Stimulated activated CD8-positive, alpha-beta memory T cell treated with anti-CD3 and anti-CD28 coated beads, Interleukin-4, amount 100 ng/mL, for 1 hour (primary cell): Measurements from ENCODE around the gene TUBA3E.
"Not testable (repeated sequence)": the region's sequence is repeated elsewhere in the genome, so short reads cannot be mapped to it uniquely, and the experiment has no call there.

Experiments used
- DNase-seq, 2 donors: peaks; one replicate each; pipeline ENCODE4 v3.0.0-alpha.2; 2020; ENCODE audit warnings: low read depth in 2 of 2, low spot score in 1 of 2

The TUBA3E gene

DNA sequence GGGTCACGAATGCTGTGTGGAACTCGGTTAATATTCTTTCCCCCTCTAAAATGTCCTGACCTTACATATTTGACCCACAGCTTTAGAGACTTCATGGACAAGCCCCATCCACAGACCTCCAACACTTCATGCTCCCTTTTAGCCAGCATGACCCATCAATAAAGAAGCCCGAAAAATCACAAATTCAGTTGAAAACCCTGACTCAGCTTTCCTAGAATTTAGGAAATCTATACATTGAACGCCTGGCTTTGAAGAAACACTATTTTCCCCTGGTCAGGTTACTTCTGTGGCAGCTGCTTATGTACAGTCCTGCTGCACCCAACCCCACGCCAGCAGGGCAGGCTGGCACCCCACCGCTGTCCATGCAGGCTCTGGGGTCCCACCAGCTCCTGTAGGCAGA lies 6.9 kb downstream of the TUBA3E start:
- not testable (repeated sequence) for DNase-seq

DNA sequence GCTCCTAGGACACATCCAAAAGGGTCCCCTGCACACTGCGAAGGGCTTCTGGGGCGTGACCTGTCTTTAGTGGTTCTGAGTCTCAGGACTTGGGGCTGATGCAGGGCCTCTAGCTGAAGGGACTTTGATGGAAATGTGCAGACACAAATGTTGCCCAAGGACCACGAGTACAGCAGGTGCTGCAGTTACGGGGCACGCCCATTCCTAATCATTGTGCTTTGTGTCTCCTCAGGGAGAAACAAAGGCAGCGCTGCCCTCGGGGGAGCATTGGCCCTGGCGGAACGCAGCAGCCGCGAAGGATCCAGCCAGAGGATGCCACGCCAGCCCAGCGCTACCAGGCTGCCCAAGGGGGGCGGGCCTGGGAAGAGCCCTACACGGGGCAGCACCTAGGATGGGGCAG lies 8.0 kb downstream of the TUBA3E start:
- DNase-seq, result no peak

GRCh38 chr2:130188958-130189357 lies 9.3 kb downstream of the TUBA3E start:
- DNase-seq, result not testable (repeated sequence)

DNA sequence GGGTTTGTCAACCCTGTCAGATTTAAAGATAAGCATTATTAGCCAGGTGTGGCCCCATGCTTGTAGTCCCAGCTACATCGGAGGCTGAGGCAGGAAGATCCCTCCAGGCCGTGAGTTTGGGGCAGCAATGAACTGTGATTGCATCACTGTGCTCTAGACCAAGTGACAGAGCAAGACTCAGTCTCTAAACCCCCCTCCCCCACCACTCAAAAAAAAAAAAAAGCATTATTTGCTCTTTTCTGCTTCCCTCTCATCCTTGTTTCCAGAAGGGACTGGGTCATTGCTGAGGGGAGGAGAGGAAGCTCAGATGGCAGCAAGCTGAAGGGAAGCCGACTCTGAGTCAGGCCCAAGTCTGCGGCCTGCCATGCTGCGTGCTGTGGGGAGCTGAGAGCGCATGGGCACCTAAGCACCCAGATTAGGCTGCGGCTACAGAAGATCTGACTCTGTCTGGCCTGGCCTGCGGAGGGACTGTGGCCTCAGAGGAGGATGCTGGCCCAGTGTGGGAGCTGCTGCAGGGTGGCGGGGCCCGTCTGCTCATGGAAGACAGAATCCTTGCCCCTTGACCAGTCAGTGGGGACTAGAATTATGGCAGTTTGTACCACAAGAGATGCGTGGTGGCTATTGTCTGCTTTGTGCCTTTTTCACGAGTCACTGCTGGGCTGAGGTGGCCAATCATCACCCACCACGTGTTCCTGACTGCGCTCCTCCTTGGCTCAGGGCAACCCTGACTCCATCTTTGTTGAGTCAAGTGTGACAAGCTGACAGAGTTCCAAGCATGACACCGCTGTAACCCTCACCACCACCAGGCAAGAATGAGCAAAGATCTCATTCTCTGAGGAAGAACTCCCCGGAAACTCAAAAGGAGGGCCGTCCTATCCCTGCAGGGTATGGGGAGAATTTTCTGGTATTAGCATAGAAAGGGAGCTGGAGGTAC lies 10.1 kb downstream of the TUBA3E start:
- DNase-seq, result not testable (repeated sequence)

DNA sequence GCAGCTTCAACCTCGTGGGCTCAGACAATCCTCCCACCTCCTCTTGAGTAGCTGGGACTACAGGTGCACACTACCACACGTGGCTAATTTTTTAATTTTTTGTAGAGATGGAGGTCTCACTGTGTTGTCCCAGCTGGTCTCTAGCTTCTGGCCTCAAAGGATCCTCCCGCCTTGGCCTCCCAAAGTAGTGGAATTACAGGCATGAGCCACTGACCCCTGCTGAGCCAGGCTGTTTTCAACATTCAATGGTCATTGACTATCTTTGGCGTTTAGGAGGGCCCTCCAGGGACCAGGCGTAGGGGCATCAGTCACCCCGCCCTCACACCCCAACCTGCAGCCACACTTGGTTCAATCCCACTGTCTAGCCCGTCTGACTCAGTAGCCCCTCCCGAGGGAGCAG lies 11.0 kb downstream of the TUBA3E start:
- no peak for DNase-seq

- DNase-seq, result no peak
These were observed 11.8 kb downstream of the TUBA3E start for GRCh38 chr2:130186391-130186790.

DNA sequence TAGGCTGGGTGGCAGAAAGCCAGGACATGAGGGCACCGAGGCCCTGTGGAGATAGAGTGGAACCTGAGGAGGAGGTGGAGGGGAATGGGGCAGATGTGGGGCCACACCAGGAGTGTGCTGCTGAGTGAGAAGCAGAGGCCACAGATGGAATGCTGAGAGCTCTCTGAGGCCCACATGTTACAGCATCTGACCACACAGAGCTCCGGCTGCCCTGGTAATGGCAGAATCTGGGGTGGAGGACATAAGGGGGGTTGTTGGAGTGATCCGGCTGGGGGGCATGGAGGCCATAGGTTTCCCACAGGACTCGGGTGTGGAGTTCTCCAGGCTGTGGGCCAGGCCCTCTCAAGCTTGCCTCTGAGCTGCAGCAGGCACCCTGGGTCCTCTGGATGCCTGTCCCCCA lies 12.3 kb downstream of the TUBA3E start:
- DNase-seq, result no peak

DNA sequence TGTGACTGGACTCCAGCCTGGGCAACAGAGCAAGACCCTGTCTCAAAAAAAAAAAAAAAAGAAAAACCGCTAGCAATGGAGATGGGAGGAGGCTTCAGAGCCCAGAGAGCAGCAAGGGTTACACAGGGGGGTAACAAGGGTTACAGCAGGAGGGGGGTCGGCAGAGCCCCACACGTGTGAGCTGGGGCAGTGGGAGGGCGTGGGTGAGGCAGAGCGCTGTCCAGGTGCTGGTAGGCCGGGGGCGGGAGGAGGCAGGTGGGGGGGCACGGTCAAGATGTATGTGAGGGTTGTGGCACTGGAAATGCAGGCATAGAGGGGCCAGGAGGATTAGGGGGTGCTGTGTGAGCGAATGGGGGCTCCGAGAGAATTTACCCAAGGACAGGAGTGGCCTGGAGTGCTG lies 12.8 kb downstream of the TUBA3E start:
- no peak for DNase-seq

DNA sequence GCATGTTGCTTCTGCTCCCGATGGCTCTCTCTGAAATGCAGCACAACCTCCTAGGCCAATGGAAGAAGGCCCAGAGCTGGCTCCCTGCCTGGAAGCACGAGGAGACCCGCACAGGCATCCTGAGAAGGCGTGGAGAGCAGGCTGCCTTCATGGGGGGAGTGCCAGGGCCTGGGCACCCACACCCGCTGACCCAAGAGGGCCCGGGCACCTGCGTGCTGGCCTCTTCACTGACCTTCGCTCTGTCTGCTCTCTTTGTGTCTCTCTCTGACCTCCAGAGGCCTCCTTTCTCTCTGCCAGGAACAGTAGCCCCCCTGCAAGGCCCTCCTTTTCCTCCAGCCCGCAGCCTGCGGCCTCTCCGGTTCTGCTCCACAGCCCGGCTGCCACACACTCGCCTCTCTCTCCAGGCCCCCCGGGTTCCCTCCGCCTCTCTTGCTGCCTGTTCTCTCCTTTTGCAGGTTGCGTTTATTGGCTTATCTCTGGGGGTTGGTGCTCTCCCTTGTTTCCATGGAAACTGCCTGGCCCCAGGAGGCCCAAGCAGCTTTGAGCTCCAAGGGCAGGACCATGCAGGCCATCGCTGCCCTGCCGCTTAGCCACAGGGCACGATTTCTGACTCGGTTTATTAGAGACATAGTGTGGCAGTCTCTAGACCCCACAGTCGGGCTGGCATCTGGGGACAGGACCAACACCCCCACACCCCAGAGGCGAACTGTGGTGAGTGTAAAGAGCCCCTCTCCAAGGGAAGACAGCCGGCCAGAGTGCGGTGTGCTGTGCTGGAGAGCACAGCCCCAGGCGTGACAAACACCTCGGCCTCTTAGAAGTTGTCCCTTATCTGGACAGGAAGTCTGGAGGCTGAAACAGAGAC lies 14.5 kb downstream of the TUBA3E start:
- DNase-seq, result no peak

DNA sequence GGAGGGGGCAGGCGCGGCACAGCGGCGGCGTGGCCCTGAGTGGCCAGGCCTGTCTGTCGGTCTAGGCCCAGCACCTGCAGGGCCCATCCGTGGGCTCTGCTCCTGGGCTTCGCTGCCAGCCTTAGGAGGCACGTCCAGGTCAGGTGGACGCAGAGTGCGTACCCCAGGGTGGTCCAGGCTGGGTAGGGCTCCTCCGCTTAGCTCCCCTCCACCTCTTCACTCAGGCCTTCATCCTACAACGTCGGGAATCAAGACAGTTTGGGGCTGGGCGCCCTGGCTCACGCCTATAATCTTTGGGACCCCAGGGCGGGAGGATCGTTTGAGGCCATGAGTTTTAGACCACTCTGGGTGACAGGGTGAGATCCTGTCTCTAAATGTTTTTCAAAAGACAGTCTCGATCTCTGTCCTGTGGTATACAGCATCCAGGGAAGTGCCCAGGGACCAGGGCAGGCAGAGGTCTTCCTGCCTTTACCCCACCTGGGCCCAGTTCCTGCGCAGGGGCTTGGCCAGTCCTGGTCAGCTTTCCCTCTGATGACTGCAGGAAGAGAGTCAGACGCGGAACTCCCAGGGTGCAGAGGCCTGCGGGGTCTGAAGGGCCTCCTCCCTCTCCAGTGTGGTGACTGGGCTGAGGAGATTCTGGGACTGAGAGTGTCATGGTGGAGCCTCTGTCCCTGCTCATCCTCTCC lies 15.3 kb downstream of the TUBA3E start:
- not testable (repeated sequence) for DNase-seq

DNA sequence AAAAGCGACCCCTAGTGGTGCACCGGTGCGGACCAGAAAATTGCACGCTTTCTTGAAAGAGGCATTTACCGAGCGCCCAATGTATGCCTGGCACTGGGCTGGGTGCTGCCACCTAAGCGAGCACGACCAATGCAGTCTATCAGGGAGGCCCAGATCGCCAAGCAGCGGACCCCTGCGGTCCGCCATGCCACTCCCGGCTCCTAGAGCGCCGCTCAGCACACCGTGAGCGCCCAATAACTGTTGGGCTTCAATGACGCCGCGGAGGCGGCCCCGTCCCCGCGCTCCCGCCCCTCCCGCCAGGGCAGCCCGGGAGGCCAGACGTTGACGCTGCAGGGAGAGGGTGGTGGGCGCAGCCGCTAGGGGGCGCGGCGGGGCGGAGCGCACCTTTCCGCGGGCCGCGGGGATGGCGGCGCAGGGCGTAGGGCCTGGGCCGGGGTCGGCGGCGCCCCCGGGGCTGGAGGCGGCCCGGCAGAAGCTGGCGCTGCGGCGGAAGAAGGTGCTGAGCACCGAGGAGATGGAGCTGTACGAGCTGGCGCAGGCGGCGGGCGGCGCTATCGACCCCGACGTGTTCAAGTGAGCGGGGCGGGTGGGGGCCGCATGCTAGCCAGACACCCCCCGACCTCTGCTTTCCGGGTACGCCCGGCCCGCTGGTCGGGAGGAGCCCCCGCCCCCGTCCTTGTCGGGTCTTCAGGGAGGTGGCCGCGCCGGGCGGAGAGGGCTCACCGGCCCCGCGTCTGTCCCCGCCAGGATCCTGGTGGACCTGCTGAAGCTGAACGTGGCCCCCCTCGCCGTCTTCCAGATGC lies 16.2 kb downstream of the TUBA3E start, which contains the start of gene MZT2B:
Gene MZT2B (plus strand): TSS at position 383 of the 803 bp plus-strand sequence. CDS start 21 bp downstream, at position 404.
- DNase-seq, result peak; percentile 66 to 77

GRCh38 chr2:130181325-130181879 lies 16.8 kb downstream of the TUBA3E start, which contains the start of gene SMPD4:
SMPD4 (minus strand) TSS chr2:130181602; CDS start chr2:130176592, 5,010 bp downstream.
- peak; percentile 97 to 98 for DNase-seq

DNA sequence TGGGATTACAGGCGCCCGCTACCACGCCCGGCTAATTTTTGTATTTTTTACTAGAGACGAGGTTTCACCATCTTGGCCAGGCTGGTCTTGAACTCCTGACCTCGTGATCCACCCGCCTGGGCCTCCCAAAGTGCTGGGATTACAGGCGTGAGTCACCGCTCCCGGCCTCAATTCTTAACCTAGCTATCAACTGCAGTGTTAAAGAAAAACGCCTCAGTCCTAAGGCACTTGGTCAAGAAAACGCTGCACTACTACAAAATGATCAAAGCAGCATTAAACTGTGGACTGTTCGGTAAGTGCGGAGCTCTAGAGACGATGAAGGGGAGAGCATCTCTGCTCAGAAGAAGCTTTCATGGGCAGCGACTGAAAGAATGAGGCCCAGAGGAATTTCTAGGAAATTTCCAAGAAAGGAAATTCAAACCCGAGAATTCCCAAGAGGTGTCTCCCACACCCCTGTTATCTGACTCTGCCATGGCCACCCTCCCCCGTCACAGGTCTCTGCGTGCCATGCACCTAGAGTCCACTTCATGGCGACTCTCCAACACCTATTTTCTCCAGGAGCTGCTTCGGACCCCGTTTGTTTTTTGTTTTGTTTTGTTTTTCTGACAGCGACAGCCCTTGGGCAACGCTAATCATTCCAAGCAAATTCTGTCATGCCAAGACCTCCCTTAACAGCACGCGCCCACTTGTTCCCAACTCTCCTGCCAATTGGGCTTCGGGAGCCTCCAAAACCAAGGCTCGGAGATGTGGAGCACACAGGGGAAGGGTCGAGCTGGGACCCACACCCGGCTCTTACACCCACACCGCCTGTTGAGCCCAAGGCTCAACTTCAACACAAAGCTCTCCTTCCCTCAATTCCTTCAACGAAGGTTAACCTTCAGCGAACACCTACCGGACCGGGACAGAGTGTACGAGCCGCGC lies 17.6 kb downstream of the TUBA3E start:
- DNase-seq, result not testable (repeated sequence)

DNA sequence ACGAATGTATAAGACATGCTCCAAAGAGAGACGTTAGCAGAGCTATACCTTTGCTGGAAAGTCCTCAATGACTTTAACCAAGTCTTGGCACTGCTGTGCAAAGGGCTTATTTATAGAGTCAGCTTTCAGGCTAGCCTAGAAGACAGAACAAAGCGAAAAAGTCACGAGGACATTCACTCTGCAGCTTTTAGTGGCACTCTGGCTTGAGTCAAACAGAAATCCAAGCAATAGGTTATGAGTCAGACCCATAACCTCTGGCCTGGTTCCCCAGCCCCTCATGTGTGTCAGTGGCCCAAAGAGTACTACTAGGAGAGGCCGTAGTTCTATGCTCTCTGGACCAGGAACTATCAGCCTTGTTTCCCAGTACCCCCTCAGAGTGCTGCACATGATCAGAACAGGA lies 23.4 kb downstream of the TUBA3E start:
- not testable (repeated sequence) for DNase-seq

DNA sequence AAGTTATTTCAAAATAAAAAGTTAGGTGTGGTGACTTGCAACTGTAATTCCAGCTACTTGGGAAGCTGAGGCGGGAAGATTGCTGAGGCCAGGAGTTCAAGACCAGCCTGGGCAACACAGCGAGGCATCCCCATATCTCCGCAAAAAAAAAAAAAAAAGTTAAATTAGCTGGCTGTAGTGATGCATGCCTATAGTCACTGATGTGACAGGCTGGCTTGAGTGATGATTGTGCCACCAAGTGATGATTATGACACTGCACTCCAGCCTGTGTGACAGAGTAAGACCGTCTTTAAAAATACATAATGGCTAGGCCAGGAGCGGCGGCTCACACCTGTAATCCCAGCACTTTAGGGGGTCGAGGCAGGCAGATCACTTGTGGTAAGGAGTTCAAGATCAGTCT lies 28.3 kb downstream of the TUBA3E start:
- no peak for DNase-seq

GRCh38 chr2:130169163-130169562 lies 29.1 kb downstream of the TUBA3E start:
- DNase-seq, result not testable (repeated sequence)

DNA sequence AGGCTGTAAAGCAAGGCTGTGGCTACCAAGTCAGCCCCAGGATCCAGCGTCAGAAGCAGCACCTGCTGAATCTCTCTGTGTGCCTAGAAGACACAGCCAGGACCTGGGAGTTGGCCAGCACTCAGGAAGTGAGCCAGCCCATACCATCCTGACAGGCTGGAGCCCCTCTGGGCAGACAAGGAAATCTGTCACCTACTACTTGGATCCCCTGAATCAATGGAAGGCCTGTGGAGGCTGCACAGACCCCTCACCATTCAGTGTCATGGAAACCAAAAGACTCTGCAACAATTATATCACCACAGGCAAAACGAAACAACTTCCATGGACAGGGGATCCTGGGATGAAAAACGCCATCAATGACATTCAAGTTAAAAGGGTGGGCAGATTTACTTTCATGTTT lies 31.6 kb downstream of the TUBA3E start:
- not testable (repeated sequence) for DNase-seq

- DNase-seq, result no peak
These were observed 32.8 kb downstream of the TUBA3E start for GRCh38 chr2:130165293-130166016.
